Measurements from ENCODE around the gene PIK3R5. TPM values are rescaled to one million over a fixed set of nuclear protein-coding genes. Genes with fewer than 3 reads are reported as not detected.
A peak's percentile ranks its signal among the peaks of the same experiment; 100 is the strongest.

PIK3R5 gene
- total and polyA plus RNA-seq, 12 donors, result 1.2 to 51.7 (median 17.2) TPM

- H3K9me3 ChIP-seq (replicated peaks in 1 of 3), result no peaks in the 10 kb centered on the region
- intact Hi-C loops (cut with DNase I), result no loop called here
- H3K27ac ChIP-seq, result no peak overlapping the region
- no peaks in the 10 kb centered on the region for H3K27me3 ChIP-seq
- TF ChIP-seq POLR2A (IDR thresholded peaks at IDR 0.05) (no peak), CTCF (IDR thresholded peaks at IDR 0.05) (no peak)
- 27 to 59% (median 46%) methylated on average over 5 of the region's 5 CpGs for WGBS, 4 donors
- no peak overlapping the region for H3K4me3 ChIP-seq
- peaks cover 0 to 4% of the 10 kb centered on the region in 2 donors for H3K4me1 ChIP-seq (replicated peaks in 1 of 2)
- H3K36me3 ChIP-seq (replicated peaks in 1 of 2), result no peaks in the 10 kb centered on the region
- DNase-seq, result no peak
Observed at GRCh38 chr17:8956465-8956902, 9.0 kb downstream of the PIK3R5 start.

GRCh38 chr17:8955021-8955959 is 10.2 kb downstream of the PIK3R5 start:
- H3K4me3 ChIP-seq, result no peak overlapping the region
- TF ChIP-seq POLR2A (IDR thresholded peaks at IDR 0.05) (no peak), CTCF (IDR thresholded peaks at IDR 0.05) (no peak)
- intact Hi-C loops (cut with DNase I), result no loop called here
- peak in 3 of 7 donors; percentile 30 to 54 (median 35) for DNase-seq
- no peaks in the 10 kb centered on the region for H3K9me3 ChIP-seq (replicated peaks in 1 of 3)
- WGBS, 4 donors, result 67 to 73% (median 70%) methylated on average over 10 to 12 of the region's 12 CpGs
- no peaks in the 10 kb centered on the region for H3K27me3 ChIP-seq
- peaks cover 0 to 4% of the 10 kb centered on the region in 2 donors for H3K4me1 ChIP-seq (replicated peaks in 1 of 2)
- H3K36me3 ChIP-seq (replicated peaks in 1 of 2), result no peaks in the 10 kb centered on the region
- peak overlapping the region in 1 of 5 donors; percentile 82 for H3K27ac ChIP-seq

GRCh38 chr17:8954339-8954738 is 11.2 kb downstream of the PIK3R5 start:
- H3K4me3 ChIP-seq, result no peak overlapping the region
- no peaks in the 10 kb centered on the region for H3K36me3 ChIP-seq (replicated peaks in 1 of 2)
- H3K4me1 ChIP-seq (replicated peaks in 1 of 2), result peaks cover 0 to 4% of the 10 kb centered on the region in 2 donors
- H3K9me3 ChIP-seq (replicated peaks in 1 of 3), result no peaks in the 10 kb centered on the region
- TF ChIP-seq CTCF (IDR thresholded peaks at IDR 0.05) (no peak), POLR2A (IDR thresholded peaks at IDR 0.05) (no peak)
- H3K27me3 ChIP-seq, result no peaks in the 10 kb centered on the region
- DNase-seq, result peak; percentile 43 to 78 (median 57)
- 30 to 39% (median 37%) methylated on average over 9 to 10 of the region's 10 CpGs for WGBS, 4 donors
- intact Hi-C loops (cut with DNase I), result no loop called here
- peak overlapping the region in 2 of 5 donors; percentile 22 to 82 for H3K27ac ChIP-seq

GRCh38 chr17:8953156-8953885 is 12.2 kb downstream of the PIK3R5 start:
- intact Hi-C loops (cut with DNase I), result no loop called here
- H3K27ac ChIP-seq, result peak overlapping the region in 1 of 5 donors; percentile 82
- 36 to 65% (median 62%) methylated on average over 1 to 2 of the region's 2 CpGs for WGBS, 4 donors

More at GRCh38 chr17:8953156-8953885, 12.2 kb downstream of the PIK3R5 start:
- DNase-seq, result no peak
- no peak overlapping the region for H3K4me3 ChIP-seq
- H3K27me3 ChIP-seq, result no peaks in the 10 kb centered on the region
- TF ChIP-seq CTCF (IDR thresholded peaks at IDR 0.05) (no peak), POLR2A (IDR thresholded peaks at IDR 0.05) (no peak)
- H3K4me1 ChIP-seq (replicated peaks in 1 of 2), result peaks cover 0 to 4% of the 10 kb centered on the region in 2 donors
- no peaks in the 10 kb centered on the region for H3K36me3 ChIP-seq (replicated peaks in 1 of 2)
- H3K9me3 ChIP-seq (replicated peaks in 1 of 3), result no peaks in the 10 kb centered on the region

Measured in adrenal gland (tissue), 12 donors.